Osteoblast (primary cell): Measurements from ENCODE around the gene SLC5A5. TPM values are rescaled to one million over a fixed set of nuclear protein-coding genes. Genes with fewer than 3 reads are reported as not detected.
"Not testable (repeated sequence)": the region's sequence is repeated elsewhere in the genome, so short reads cannot be mapped to it uniquely, and the experiment has no call there.

ENCODE experiments used
- DNase-seq: peaks from one replicate; pipeline ENCODE4 v3.0.0; 2011; ENCODE audit warnings: low spot score, mixed read lengths; ENCODE audit not compliant: insufficient read length; ENCODE audit errors: missing footprints
- H2AFZ ChIP-seq: 2 replicates; pipeline ENCODE4 v1.6.0; 2011; ENCODE audit warnings: mild to moderate bottlenecking, low read length
- H3K27ac ChIP-seq: 2 replicates; pipeline ENCODE4 v1.5.1; 2011; ENCODE audit warnings: mild to moderate bottlenecking, low read depth, low read length, moderate library complexity
- H3K27me3 ChIP-seq: 2 replicates; pipeline ENCODE4 v1.6.0; 2012; ENCODE audit warnings: mild to moderate bottlenecking, control low read depth, inconsistent platforms, low read length, moderate library complexity; ENCODE audit not compliant: insufficient read depth
- H3K36me3 ChIP-seq: 2 replicates; pipeline ENCODE4 v1.5.1; 2011; ENCODE audit warnings: mild to moderate bottlenecking, low read length, control low read depth, moderate library complexity; ENCODE audit not compliant: insufficient read depth
- H3K4me1 ChIP-seq: 2 replicates; pipeline ENCODE4 v1.5.1; 2011; ENCODE audit warnings: mild to moderate bottlenecking, low read length, control low read depth, moderate library complexity; ENCODE audit not compliant: insufficient read depth
- H3K4me2 ChIP-seq: 2 replicates; pipeline ENCODE4 v1.6.0; 2011; ENCODE audit warnings: mild to moderate bottlenecking, low read length; ENCODE audit not compliant: insufficient read depth
- H3K4me3 ChIP-seq: fragments of 200-600 bp; sonication (generic); 3 replicates; pipeline ENCODE4 v1.5.1; 2012; ENCODE audit warnings: mild to moderate bottlenecking, low read length, inconsistent platforms; ENCODE audit not compliant: insufficient read depth
- H3K79me2 ChIP-seq: 2 replicates; pipeline ENCODE4 v1.6.0; 2012; ENCODE audit warnings: mild to moderate bottlenecking, low read length, control low read depth, inconsistent platforms; ENCODE audit not compliant: insufficient read depth
- H3K9me3 ChIP-seq: 2 replicates; pipeline ENCODE4 v1.5.1; 2011; ENCODE audit warnings: low read depth, low read length, control low read depth
- H4K20me1 ChIP-seq: 2 replicates; pipeline ENCODE4 v1.6.0; 2012; ENCODE audit warnings: mild to moderate bottlenecking, low read length, control low read depth; ENCODE audit not compliant: insufficient read depth
- total RNA-seq: library from RNA; depleted of rRNA; stranded (reverse); fragments of >200 nt; gene quantifications from 2 replicates; pipeline ENCODE4 v1.2.3, GENCODE V29; 2012
- TF ChIP-seq, protein P1 (sequence below): IDR thresholded peaks from 2 replicates; pipeline ENCODE4 v1.5.1; 2011; ENCODE audit warnings: mild to moderate bottlenecking, low read depth, low read length, moderate library complexity; ENCODE audit errors: extremely low read depth

SLC5A5 gene
- total RNA-seq, 1 donor, result under 0.01 TPM

DNA sequence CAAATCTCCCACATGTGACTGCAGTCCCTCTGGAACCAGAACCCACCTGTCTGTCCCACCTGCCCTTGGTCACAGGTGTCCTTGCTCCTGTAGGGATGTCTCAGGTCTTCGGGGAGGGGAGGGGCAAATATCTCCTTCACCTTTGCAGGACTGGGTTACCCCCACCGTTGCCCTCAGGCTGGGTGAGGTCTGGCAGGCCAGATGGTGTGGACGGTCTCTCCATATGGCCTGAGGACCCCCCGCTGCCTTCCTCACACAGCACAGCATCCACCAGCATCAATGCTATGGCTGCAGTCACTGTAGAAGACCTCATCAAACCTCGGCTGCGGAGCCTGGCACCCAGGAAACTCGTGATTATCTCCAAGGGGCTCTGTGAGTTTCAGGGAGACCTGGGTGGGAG, 10.0 kb downstream of the SLC5A5 start:
- Histone ChIP-seq H3K79me2 (no peaks in the 10 kb centered on the region), H2AFZ (no peak overlapping the region), H3K4me2 (no peak overlapping the region), H3K36me3 (no peaks in the 10 kb centered on the region), H3K27me3 (no peaks in the 10 kb centered on the region), H4K20me1 (no peaks in the 10 kb centered on the region), H3K4me3 (no peak overlapping the region), H3K27ac (no peak overlapping the region), H3K4me1 (no peaks in the 10 kb centered on the region), H3K9me3 (no peaks in the 10 kb centered on the region)
- DNase-seq, result peak; percentile 74
- TF ChIP-seq, protein P1, sequence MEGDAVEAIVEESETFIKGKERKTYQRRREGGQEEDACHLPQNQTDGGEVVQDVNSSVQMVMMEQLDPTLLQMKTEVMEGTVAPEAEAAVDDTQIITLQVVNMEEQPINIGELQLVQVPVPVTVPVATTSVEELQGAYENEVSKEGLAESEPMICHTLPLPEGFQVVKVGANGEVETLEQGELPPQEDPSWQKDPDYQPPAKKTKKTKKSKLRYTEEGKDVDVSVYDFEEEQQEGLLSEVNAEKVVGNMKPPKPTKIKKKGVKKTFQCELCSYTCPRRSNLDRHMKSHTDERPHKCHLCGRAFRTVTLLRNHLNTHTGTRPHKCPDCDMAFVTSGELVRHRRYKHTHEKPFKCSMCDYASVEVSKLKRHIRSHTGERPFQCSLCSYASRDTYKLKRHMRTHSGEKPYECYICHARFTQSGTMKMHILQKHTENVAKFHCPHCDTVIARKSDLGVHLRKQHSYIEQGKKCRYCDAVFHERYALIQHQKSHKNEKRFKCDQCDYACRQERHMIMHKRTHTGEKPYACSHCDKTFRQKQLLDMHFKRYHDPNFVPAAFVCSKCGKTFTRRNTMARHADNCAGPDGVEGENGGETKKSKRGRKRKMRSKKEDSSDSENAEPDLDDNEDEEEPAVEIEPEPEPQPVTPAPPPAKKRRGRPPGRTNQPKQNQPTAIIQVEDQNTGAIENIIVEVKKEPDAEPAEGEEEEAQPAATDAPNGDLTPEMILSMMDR, result no peak

DNA sequence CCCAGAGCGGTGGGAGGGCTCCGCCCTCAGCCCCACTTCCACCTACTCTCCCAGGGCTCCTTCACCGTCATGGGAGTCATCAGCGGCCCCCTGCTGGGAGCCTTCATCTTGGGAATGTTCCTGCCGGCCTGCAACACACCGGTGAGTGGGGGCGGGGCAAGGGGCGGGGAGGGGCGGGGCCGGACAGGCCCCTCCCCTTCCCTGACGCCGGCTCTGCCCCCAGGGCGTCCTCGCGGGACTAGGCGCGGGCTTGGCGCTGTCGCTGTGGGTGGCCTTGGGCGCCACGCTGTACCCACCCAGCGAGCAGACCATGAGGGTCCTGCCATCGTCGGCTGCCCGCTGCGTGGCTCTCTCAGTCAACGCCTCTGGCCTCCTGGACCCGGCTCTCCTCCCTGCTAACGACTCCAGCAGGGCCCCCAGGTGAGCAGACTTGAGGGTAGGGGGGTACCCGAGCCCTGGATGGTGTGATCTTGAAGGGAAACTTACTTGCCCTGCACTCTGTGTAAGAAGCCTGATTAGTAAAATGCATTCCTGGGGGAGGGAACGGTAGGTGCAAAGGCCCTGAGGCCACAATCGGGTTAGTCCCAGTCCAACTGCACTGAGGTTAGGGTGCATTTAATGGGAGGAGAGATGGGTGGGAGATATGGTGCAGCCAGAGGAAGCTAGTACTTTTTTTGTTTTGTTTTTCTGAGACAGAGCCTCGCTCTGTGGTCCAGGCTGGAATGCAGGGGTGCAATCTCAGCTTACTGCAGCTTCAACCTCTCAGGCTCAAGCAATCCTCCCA, 12.1 kb downstream of the SLC5A5 start:
- Histone ChIP-seq H3K4me3 (no peak overlapping the region), H3K79me2 (no peaks in the 10 kb centered on the region), H3K27ac (no peak overlapping the region), H3K9me3 (no peaks in the 10 kb centered on the region), H3K4me2 (no peak overlapping the region), H3K4me1 (no peaks in the 10 kb centered on the region), H3K27me3 (no peaks in the 10 kb centered on the region), H3K36me3 (no peaks in the 10 kb centered on the region), H4K20me1 (no peaks in the 10 kb centered on the region), H2AFZ (no peak overlapping the region)
- TF ChIP-seq, protein P1, result no peak
- peak; percentile 61 for DNase-seq

DNA sequence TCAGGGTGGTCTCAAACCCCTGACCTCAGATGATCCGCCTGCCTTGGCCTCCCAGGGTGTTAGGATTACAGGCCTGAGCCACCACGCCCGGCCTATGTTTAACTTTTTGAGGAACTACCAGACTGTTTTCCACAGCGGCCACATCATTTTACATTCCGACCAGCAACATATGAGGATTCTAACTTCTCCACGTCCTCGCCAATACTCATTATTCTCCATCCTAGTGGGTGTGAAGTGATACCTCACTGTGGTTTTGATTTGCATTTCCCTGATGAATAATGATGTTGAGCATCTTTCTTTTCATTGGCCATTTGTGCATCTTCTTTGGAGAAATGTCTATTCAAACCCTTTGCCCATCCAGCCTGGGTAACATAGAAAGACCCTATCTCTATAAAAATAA, 14.8 kb downstream of the SLC5A5 start:
- H3K4me3 ChIP-seq, result no peak overlapping the region
- no peak overlapping the region for H3K4me2 ChIP-seq
- no peaks in the 10 kb centered on the region for H3K27me3 ChIP-seq
- H3K27ac ChIP-seq, result no peak overlapping the region
- H3K36me3 ChIP-seq, result no peaks in the 10 kb centered on the region
- DNase-seq, result no peak
- H3K79me2 ChIP-seq, result no peaks in the 10 kb centered on the region
- no peaks in the 10 kb centered on the region for H3K9me3 ChIP-seq
- H2AFZ ChIP-seq, result no peak overlapping the region
- H3K4me1 ChIP-seq, result no peaks in the 10 kb centered on the region
- TF ChIP-seq, protein P1, result no peak
- no peaks in the 10 kb centered on the region for H4K20me1 ChIP-seq

DNA sequence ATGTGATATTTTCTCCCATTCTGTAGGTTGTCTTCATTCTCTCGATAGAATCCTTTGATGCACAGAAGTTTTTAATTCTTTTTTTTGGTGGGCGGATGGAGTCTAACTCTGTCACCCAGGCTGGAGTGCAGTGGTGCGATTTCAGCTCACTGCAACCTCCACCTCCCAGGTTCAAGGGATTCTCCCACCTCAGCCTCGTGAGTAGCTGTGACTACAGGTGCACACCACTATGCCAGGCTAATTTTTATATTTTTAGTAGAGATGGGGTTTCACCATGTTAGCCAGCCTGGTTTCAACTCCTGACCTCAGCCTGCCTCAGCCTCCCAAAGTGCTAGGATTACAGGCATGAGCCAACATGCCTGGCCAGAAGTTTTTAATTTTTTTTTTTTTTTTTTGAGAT, 15.5 kb downstream of the SLC5A5 start:
- not testable (repeated sequence) for H2AFZ ChIP-seq, H3K4me3 ChIP-seq, H3K9me3 ChIP-seq

More for the DNA sequence above, 15.5 kb downstream of the SLC5A5 start:
- H3K27me3 ChIP-seq, H3K4me2 ChIP-seq, H3K4me1 ChIP-seq, H3K27ac ChIP-seq, H3K36me3 ChIP-seq, H4K20me1 ChIP-seq, H3K79me2 ChIP-seq, DNase-seq: not testable (repeated sequence)
